Measurements from ENCODE around the gene CD14. TPM values are rescaled to one million over a fixed set of nuclear protein-coding genes. Genes with fewer than 3 reads are reported as not detected.
"Not testable (repeated sequence)": the region's sequence is repeated elsewhere in the genome, so short reads cannot be mapped to it uniquely, and the experiment has no call there.

CD14 gene
- total and polyA plus RNA-seq, 3 donors from 2014 or later: 23.7 to 41.1 (median 40.5) TPM

- Histone ChIP-seq H3K27me3 (no peaks in the 10 kb centered on the region), H3K27ac (no peak overlapping the region)
- TF ChIP-seq CTCF (IDR thresholded peaks at IDR 0.05): no peak
- no peak for TF ChIP-seq POLR2A (IDR thresholded peaks at IDR 0.05)
Measured at GRCh38 chr5:140608722-140609121, 24.3 kb downstream of the CD14 start.

GRCh38 chr5:140607031-140607430 is 25.9 kb downstream of the CD14 start:
- no peaks in the 10 kb centered on the region for H3K27me3 ChIP-seq
- 82 to 84% methylated on average over 2 of the region's 2 CpGs for WGBS, 2 donors
- H3K27ac ChIP-seq: no peak overlapping the region
- peaks cover 4% of the 10 kb centered on the region for H3K4me1 ChIP-seq
- no peak for TF ChIP-seq POLR2A (IDR thresholded peaks at IDR 0.05)
- no peak for TF ChIP-seq CTCF (IDR thresholded peaks at IDR 0.05)
- intact Hi-C loops (cut with DNase I; ENCODE audit: low total_unique reads): no loop called here
- H3K9me3 ChIP-seq: no peaks in the 10 kb centered on the region
- no peak overlapping the region for H3K4me3 ChIP-seq
- DNase-seq: no peak
- no peaks in the 10 kb centered on the region for H3K36me3 ChIP-seq (ENCODE audit: low read depth, missing control alignments)

More at GRCh38 chr5:140608722-140609121, 24.3 kb downstream of the CD14 start:
- H3K9me3 ChIP-seq: no peaks in the 10 kb centered on the region
- peaks cover 4% of the 10 kb centered on the region for H3K4me1 ChIP-seq
- no peaks in the 10 kb centered on the region for H3K36me3 ChIP-seq (ENCODE audit: low read depth, missing control alignments)
- no peak for DNase-seq
- intact Hi-C loops (cut with DNase I; ENCODE audit: low total_unique reads): no loop called here
- no peak overlapping the region for H3K4me3 ChIP-seq

GRCh38 chr5:140605879-140606278 is 27.1 kb downstream of the CD14 start:
- intact Hi-C loops (cut with DNase I; ENCODE audit: low total_unique reads): no loop called here
- 80 to 81% methylated on average over 3 of the region's 3 CpGs for WGBS, 2 donors
- H3K27ac ChIP-seq: no peak overlapping the region
- no peak overlapping the region for H3K4me3 ChIP-seq
- H3K27me3 ChIP-seq: no peaks in the 10 kb centered on the region
- no peaks in the 10 kb centered on the region for H3K9me3 ChIP-seq
- no peaks in the 10 kb centered on the region for H3K4me1 ChIP-seq
- no peaks in the 10 kb centered on the region for H3K36me3 ChIP-seq (ENCODE audit: low read depth, missing control alignments)
- TF ChIP-seq CTCF (IDR thresholded peaks at IDR 0.05): no peak
- TF ChIP-seq POLR2A (IDR thresholded peaks at IDR 0.05): no peak
- DNase-seq: no peak

GRCh38 chr5:140603734-140604133 is 29.2 kb downstream of the CD14 start:
- 94% methylated on average over 2 of the region's 2 CpGs for WGBS, 2 donors
- TF ChIP-seq POLR2A (IDR thresholded peaks at IDR 0.05): no peak
- no peak for TF ChIP-seq CTCF (IDR thresholded peaks at IDR 0.05)
- no peak overlapping the region for H3K27ac ChIP-seq

GRCh38 chr5:140603446-140603698 is 29.6 kb downstream of the CD14 start:
- H3K4me3 ChIP-seq; intact Hi-C loops (cut with DNase I; ENCODE audit: low total_unique reads); H3K27me3 ChIP-seq; H3K4me1 ChIP-seq; H3K36me3 ChIP-seq (ENCODE audit: low read depth, missing control alignments); DNase-seq; H3K27ac ChIP-seq; H3K9me3 ChIP-seq: not testable (repeated sequence)
- WGBS, 2 donors: 94 to 99% methylated on average over 4 of the region's 4 CpGs

More at GRCh38 chr5:140603734-140604133, 29.2 kb downstream of the CD14 start:
- Histone ChIP-seq H3K4me1 (no peaks in the 10 kb centered on the region), H3K27me3 (no peaks in the 10 kb centered on the region), H3K9me3 (no peaks in the 10 kb centered on the region), H3K4me3 (no peak overlapping the region), H3K36me3 (ENCODE audit: low read depth, missing control alignments) (no peaks in the 10 kb centered on the region)
- DNase-seq: no peak
- intact Hi-C loops (cut with DNase I; ENCODE audit: low total_unique reads): no loop called here
